ENCODE results near the gene YIPF2. TPM values are rescaled to one million over a fixed set of nuclear protein-coding genes. Genes with fewer than 3 reads are reported as not detected.
A peak's percentile ranks its signal among the peaks of the same experiment; 100 is the strongest.

The YIPF2 gene
- 28.8 and 29.5 TPM in 2 replicates for total RNA-seq

GRCh38 chr19:10928563-10929401 lies at the start of gene YIPF2, which contains the start of gene TIMM29:
Gene YIPF2 (minus strand): TSS chr19:10928639. CDS start chr19:10928410, 229 bp downstream.
Gene TIMM29 (plus strand): TSS chr19:10928811. CDS start chr19:10928823, 12 bp downstream.
- H3K27ac Mint-ChIP-seq: peak within 1 kb of the TSS; percentile 85
- H3K9me3 Mint-ChIP-seq: no peaks in the 10 kb centered on the region
- peaks cover 16% of the 10 kb centered on the region for H3K36me3 Mint-ChIP-seq (ENCODE audit: low read depth)
- no peaks in the 10 kb centered on the region for H3K27me3 Mint-ChIP-seq (ENCODE audit: insufficient read depth)
- peak within 1 kb of the TSS; percentile 94 for H3K4me3 Mint-ChIP-seq
- peak; percentile 92 for DNase-seq (ENCODE audit: low spot score)
- H3K4me1 Mint-ChIP-seq (ENCODE audit: low read depth): peaks cover 11% of the 10 kb centered on the region
- intact Hi-C loops (cut with micrococcal nuclease): loop anchor here (1.0 to 2.0 kb wide), 7 partner anchors 32 to 507 kb away; partner anchors contain the start of genes CARM1, LDLR, ODAD3 and PRKCSH

- Mint-ChIP-seq H3K27ac (no peak overlapping the region), H3K9me3 (no peaks in the 10 kb centered on the region), H3K4me1 (ENCODE audit: low read depth) (peaks cover 23% of the 10 kb centered on the region), H3K27me3 (ENCODE audit: insufficient read depth) (no peaks in the 10 kb centered on the region), H3K36me3 (ENCODE audit: low read depth) (peaks cover 4% of the 10 kb centered on the region), H3K4me3 (no peak overlapping the region)
- no peak for DNase-seq (ENCODE audit: low spot score)
- intact Hi-C loops (cut with micrococcal nuclease): no loop called here
These were observed 49.3 kb upstream of the YIPF2 start for GRCh38 chr19:10977742-10978092.

- Mint-ChIP-seq H3K27ac (no peak overlapping the region), H3K27me3 (ENCODE audit: insufficient read depth) (no peaks in the 10 kb centered on the region), H3K9me3 (no peaks in the 10 kb centered on the region), H3K4me3 (no peak overlapping the region), H3K4me1 (ENCODE audit: low read depth) (peaks cover 25% of the 10 kb centered on the region), H3K36me3 (ENCODE audit: low read depth) (peaks cover 4% of the 10 kb centered on the region)
- no peak for DNase-seq (ENCODE audit: low spot score)
- intact Hi-C loops (cut with micrococcal nuclease): no loop called here
These were observed 47.9 kb upstream of the YIPF2 start for GRCh38 chr19:10976131-10976892.

- H3K27me3 Mint-ChIP-seq (ENCODE audit: insufficient read depth): no peaks in the 10 kb centered on the region
- H3K36me3 Mint-ChIP-seq (ENCODE audit: low read depth): peaks cover 4% of the 10 kb centered on the region
- DNase-seq (ENCODE audit: low spot score): no peak
- no peak overlapping the region for H3K4me3 Mint-ChIP-seq
- H3K4me1 Mint-ChIP-seq (ENCODE audit: low read depth): peaks cover 33% of the 10 kb centered on the region
- no peaks in the 10 kb centered on the region for H3K9me3 Mint-ChIP-seq
- intact Hi-C loops (cut with micrococcal nuclease): no loop called here
- H3K27ac Mint-ChIP-seq: no peak overlapping the region
These were observed 47.1 kb upstream of the YIPF2 start for GRCh38 chr19:10975374-10976130.

GRCh38 chr19:10971107-10971726 lies 42.8 kb upstream of the YIPF2 start:
- no peak for DNase-seq (ENCODE audit: low spot score)
- intact Hi-C loops (cut with micrococcal nuclease): no loop called here
- no peaks in the 10 kb centered on the region for H3K27me3 Mint-ChIP-seq (ENCODE audit: insufficient read depth)
- no peaks in the 10 kb centered on the region for H3K9me3 Mint-ChIP-seq
- H3K4me1 Mint-ChIP-seq (ENCODE audit: low read depth): peaks cover 36% of the 10 kb centered on the region
- no peak overlapping the region for H3K4me3 Mint-ChIP-seq
- H3K27ac Mint-ChIP-seq: no peak overlapping the region
- peaks cover 7% of the 10 kb centered on the region for H3K36me3 Mint-ChIP-seq (ENCODE audit: low read depth)

GRCh38 chr19:10968527-10969135 lies 40.2 kb upstream of the YIPF2 start:
- H3K27ac Mint-ChIP-seq: no peak overlapping the region
- H3K4me1 Mint-ChIP-seq (ENCODE audit: low read depth): peaks cover 38% of the 10 kb centered on the region
- DNase-seq (ENCODE audit: low spot score): no peak
- intact Hi-C loops (cut with micrococcal nuclease): no loop called here
- peaks cover 13% of the 10 kb centered on the region for H3K36me3 Mint-ChIP-seq (ENCODE audit: low read depth)
- no peak overlapping the region for H3K4me3 Mint-ChIP-seq
- no peaks in the 10 kb centered on the region for H3K27me3 Mint-ChIP-seq (ENCODE audit: insufficient read depth)
- H3K9me3 Mint-ChIP-seq: no peaks in the 10 kb centered on the region

- Mint-ChIP-seq H3K4me1 (ENCODE audit: low read depth) (peaks cover 56% of the 10 kb centered on the region), H3K27ac (no peak overlapping the region), H3K4me3 (no peak overlapping the region), H3K27me3 (ENCODE audit: insufficient read depth) (no peaks in the 10 kb centered on the region), H3K36me3 (ENCODE audit: low read depth) (peaks cover 13% of the 10 kb centered on the region), H3K9me3 (no peaks in the 10 kb centered on the region)
- DNase-seq (ENCODE audit: low spot score): no peak
- intact Hi-C loops (cut with micrococcal nuclease): no loop called here
These were observed 38.4 kb upstream of the YIPF2 start for GRCh38 chr19:10966809-10967208.

- peaks cover 49% of the 10 kb centered on the region for H3K4me1 Mint-ChIP-seq (ENCODE audit: low read depth)
- no peak overlapping the region for H3K4me3 Mint-ChIP-seq
- H3K27me3 Mint-ChIP-seq (ENCODE audit: insufficient read depth): no peaks in the 10 kb centered on the region
- H3K9me3 Mint-ChIP-seq: no peaks in the 10 kb centered on the region
- H3K36me3 Mint-ChIP-seq (ENCODE audit: low read depth): peaks cover 13% of the 10 kb centered on the region
- intact Hi-C loops (cut with micrococcal nuclease): no loop called here
- DNase-seq (ENCODE audit: low spot score): no peak
- H3K27ac Mint-ChIP-seq: no peak overlapping the region
These were observed 37.0 kb upstream of the YIPF2 start for GRCh38 chr19:10965398-10965797.

- Mint-ChIP-seq H3K4me3 (no peak overlapping the region), H3K36me3 (ENCODE audit: low read depth) (peaks cover 13% of the 10 kb centered on the region), H3K9me3 (no peaks in the 10 kb centered on the region), H3K27me3 (ENCODE audit: insufficient read depth) (no peaks in the 10 kb centered on the region), H3K4me1 (ENCODE audit: low read depth) (peaks cover 48% of the 10 kb centered on the region), H3K27ac (no peak overlapping the region)
- intact Hi-C loops (cut with micrococcal nuclease): loop anchor here (5.0 kb wide), 1 partner anchor 248 kb away; the partner anchor contains the start of gene DNM2
- no peak for DNase-seq (ENCODE audit: low spot score)
These were observed 36.5 kb upstream of the YIPF2 start for GRCh38 chr19:10964903-10965302.

- Mint-ChIP-seq H3K36me3 (ENCODE audit: low read depth) (peaks cover 15% of the 10 kb centered on the region), H3K27ac (peak overlapping the region; percentile 76), H3K27me3 (ENCODE audit: insufficient read depth) (no peaks in the 10 kb centered on the region), H3K4me1 (ENCODE audit: low read depth) (peaks cover 48% of the 10 kb centered on the region), H3K9me3 (no peaks in the 10 kb centered on the region), H3K4me3 (peak overlapping the region; percentile 66)
- intact Hi-C loops (cut with micrococcal nuclease): loop anchor here (5.0 kb wide), 1 partner anchor 247 kb away; the partner anchor contains the start of gene DNM2
- DNase-seq (ENCODE audit: low spot score): no peak
These were observed 35.4 kb upstream of the YIPF2 start for GRCh38 chr19:10963865-10964264.

GRCh38 chr19:10962863-10963262 lies 34.4 kb upstream of the YIPF2 start:
- intact Hi-C loops (cut with micrococcal nuclease): loop anchor here (5.0 kb wide), 1 partner anchor 246 kb away; the partner anchor contains the start of gene DNM2
- Mint-ChIP-seq H3K36me3 (ENCODE audit: low read depth) (peaks cover 15% of the 10 kb centered on the region), H3K4me3 (peak overlapping the region; percentile 89), H3K4me1 (ENCODE audit: low read depth) (peaks cover 40% of the 10 kb centered on the region), H3K9me3 (no peaks in the 10 kb centered on the region), H3K27me3 (ENCODE audit: insufficient read depth) (no peaks in the 10 kb centered on the region), H3K27ac (peak overlapping the region; percentile 72)
- no peak for DNase-seq (ENCODE audit: low spot score)
